ENCODE data around the gene GBX2.

GBX2 gene

DNA sequence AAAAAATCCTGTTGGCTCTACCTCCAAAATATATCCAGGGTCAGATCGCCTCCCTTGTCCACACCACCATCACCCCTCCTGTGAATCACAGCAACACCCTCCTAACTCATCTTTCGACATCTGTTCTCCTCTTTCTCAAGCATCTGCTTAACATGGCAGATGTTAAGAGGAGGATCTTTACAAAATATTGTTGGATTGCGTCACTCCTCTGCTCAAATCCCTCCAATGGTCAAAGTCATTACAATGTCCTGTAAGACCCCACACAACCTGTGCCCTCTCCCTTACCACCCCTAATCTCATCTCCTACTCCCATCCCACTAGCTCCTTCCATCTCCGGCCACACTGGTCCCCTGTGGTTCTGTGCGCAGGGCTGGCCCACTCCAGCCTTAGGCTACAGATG, 36.8 kb upstream of the GBX2 start:
- TF ChIP-seq TOX (CRISPR knock-in tag; IDR thresholded peaks at IDR 0.05; ENCODE audit: borderline replicate concordance) (no peak), ZFP3 (CRISPR knock-in tag; IDR thresholded peaks at IDR 0.05) (no peak)
- TF ChIP-seq, protein P1, sequence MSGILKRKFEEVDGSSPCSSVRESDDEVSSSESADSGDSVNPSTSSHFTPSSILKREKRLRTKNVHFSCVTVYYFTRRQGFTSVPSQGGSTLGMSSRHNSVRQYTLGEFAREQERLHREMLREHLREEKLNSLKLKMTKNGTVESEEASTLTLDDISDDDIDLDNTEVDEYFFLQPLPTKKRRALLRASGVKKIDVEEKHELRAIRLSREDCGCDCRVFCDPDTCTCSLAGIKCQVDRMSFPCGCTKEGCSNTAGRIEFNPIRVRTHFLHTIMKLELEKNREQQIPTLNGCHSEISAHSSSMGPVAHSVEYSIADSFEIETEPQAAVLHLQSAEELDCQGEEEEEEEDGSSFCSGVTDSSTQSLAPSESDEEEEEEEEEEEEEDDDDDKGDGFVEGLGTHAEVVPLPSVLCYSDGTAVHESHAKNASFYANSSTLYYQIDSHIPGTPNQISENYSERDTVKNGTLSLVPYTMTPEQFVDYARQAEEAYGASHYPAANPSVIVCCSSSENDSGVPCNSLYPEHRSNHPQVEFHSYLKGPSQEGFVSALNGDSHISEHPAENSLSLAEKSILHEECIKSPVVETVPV (CRISPR knock-in tag; IDR thresholded peaks at IDR 0.05), result no peak
- TF ChIP-seq, protein P2, sequence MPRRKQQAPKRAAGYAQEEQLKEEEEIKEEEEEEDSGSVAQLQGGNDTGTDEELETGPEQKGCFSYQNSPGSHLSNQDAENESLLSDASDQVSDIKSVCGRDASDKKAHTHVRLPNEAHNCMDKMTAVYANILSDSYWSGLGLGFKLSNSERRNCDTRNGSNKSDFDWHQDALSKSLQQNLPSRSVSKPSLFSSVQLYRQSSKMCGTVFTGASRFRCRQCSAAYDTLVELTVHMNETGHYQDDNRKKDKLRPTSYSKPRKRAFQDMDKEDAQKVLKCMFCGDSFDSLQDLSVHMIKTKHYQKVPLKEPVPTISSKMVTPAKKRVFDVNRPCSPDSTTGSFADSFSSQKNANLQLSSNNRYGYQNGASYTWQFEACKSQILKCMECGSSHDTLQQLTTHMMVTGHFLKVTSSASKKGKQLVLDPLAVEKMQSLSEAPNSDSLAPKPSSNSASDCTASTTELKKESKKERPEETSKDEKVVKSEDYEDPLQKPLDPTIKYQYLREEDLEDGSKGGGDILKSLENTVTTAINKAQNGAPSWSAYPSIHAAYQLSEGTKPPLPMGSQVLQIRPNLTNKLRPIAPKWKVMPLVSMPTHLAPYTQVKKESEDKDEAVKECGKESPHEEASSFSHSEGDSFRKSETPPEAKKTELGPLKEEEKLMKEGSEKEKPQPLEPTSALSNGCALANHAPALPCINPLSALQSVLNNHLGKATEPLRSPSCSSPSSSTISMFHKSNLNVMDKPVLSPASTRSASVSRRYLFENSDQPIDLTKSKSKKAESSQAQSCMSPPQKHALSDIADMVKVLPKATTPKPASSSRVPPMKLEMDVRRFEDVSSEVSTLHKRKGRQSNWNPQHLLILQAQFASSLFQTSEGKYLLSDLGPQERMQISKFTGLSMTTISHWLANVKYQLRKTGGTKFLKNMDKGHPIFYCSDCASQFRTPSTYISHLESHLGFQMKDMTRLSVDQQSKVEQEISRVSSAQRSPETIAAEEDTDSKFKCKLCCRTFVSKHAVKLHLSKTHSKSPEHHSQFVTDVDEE (CRISPR knock-in tag; IDR thresholded peaks at IDR 0.05), result no peak
- TF ChIP-seq, protein P3, sequence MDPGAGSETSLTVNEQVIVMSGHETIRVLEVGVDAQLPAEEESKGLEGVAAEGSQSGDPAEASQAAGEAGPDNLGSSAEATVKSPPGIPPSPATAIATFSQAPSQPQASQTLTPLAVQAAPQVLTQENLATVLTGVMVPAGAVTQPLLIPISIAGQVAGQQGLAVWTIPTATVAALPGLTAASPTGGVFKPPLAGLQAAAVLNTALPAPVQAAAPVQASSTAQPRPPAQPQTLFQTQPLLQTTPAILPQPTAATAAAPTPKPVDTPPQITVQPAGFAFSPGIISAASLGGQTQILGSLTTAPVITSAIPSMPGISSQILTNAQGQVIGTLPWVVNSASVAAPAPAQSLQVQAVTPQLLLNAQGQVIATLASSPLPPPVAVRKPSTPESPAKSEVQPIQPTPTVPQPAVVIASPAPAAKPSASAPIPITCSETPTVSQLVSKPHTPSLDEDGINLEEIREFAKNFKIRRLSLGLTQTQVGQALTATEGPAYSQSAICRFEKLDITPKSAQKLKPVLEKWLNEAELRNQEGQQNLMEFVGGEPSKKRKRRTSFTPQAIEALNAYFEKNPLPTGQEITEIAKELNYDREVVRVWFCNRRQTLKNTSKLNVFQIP (CRISPR knock-in tag; IDR thresholded peaks at IDR 0.05; ENCODE audit: borderline replicate concordance, low read depth), result no peak
- ATAC-seq, result no peak

DNA sequence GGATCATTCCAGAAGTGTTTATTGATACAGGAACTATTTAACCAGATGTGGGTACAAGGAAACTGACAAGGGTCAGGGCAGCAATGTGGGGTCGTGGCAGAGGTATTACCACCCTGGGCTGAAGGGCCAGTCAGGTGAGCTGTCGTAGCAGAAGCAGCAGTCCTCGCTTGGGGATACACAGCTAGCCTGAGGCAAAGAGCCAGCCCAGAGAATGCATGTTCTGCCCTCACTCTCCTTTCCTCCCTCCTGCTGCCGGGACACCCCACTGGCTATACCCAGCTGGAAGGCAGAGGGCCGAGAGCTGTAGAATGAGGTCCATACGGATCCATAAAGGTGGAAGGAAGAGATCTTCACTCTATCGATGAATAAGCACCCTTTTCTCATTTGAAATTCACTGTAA, 32.2 kb upstream of the GBX2 start:
- ATAC-seq, result no peak
- TF ChIP-seq BACH2 (CRISPR knock-in tag; IDR thresholded peaks at IDR 0.05; ENCODE audit: borderline replicate concordance) (no peak), ESRRG (CRISPR knock-in tag; IDR thresholded peaks at IDR 0.05) (no peak), ZNF565 (CRISPR knock-in tag; conservative IDR thresholded peaks at IDR 0.05; ENCODE audit: low read depth) (no peak), ZNF8 (CRISPR knock-in tag; IDR thresholded peaks at IDR 0.05) (no peak), SNAI2 (CRISPR knock-in tag; IDR thresholded peaks at IDR 0.05) (no peak), CSDC2 (CRISPR knock-in tag; IDR thresholded peaks at IDR 0.05) (no peak), PPARA (CRISPR knock-in tag; IDR thresholded peaks at IDR 0.05; ENCODE audit: borderline replicate concordance) (no peak), ISL1 (CRISPR knock-in tag; IDR thresholded peaks at IDR 0.05) (no peak), GLIS3 (CRISPR knock-in tag; IDR thresholded peaks at IDR 0.05) (no peak), ZFP30 (CRISPR knock-in tag; IDR thresholded peaks at IDR 0.05) (no peak), ARNTL (CRISPR knock-in tag; IDR thresholded peaks at IDR 0.05; ENCODE audit: borderline replicate concordance, low read depth) (no peak), ZFP3 (CRISPR knock-in tag; IDR thresholded peaks at IDR 0.05) (no peak), ZC3H10 (CRISPR knock-in tag; IDR thresholded peaks at IDR 0.05) (no peak), ZNF70 (CRISPR knock-in tag; IDR thresholded peaks at IDR 0.05) (no peak), TCF4 (CRISPR knock-in tag; IDR thresholded peaks at IDR 0.05; ENCODE audit: borderline replicate concordance) (no peak), RARB (CRISPR knock-in tag; IDR thresholded peaks at IDR 0.05) (no peak)
- TF ChIP-seq, protein P2 (CRISPR knock-in tag; IDR thresholded peaks at IDR 0.05), result no peak
- TF ChIP-seq, protein P1 (CRISPR knock-in tag; IDR thresholded peaks at IDR 0.05), result no peak
- TF ChIP-seq, protein P4, sequence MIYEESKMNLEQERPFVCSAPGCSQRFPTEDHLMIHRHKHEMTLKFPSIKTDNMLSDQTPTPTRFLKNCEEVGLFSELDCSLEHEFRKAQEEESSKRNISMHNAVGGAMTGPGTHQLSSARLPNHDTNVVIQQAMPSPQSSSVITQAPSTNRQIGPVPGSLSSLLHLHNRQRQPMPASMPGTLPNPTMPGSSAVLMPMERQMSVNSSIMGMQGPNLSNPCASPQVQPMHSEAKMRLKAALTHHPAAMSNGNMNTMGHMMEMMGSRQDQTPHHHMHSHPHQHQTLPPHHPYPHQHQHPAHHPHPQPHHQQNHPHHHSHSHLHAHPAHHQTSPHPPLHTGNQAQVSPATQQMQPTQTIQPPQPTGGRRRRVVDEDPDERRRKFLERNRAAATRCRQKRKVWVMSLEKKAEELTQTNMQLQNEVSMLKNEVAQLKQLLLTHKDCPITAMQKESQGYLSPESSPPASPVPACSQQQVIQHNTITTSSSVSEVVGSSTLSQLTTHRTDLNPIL (CRISPR knock-in tag; IDR thresholded peaks at IDR 0.05; ENCODE audit: low read depth), result no peak
- TF ChIP-seq, protein P5, sequence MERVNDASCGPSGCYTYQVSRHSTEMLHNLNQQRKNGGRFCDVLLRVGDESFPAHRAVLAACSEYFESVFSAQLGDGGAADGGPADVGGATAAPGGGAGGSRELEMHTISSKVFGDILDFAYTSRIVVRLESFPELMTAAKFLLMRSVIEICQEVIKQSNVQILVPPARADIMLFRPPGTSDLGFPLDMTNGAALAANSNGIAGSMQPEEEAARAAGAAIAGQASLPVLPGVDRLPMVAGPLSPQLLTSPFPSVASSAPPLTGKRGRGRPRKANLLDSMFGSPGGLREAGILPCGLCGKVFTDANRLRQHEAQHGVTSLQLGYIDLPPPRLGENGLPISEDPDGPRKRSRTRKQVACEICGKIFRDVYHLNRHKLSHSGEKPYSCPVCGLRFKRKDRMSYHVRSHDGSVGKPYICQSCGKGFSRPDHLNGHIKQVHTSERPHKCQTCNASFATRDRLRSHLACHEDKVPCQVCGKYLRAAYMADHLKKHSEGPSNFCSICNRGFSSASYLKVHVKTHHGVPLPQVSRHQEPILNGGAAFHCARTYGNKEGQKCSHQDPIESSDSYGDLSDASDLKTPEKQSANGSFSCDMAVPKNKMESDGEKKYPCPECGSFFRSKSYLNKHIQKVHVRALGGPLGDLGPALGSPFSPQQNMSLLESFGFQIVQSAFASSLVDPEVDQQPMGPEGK (CRISPR knock-in tag; IDR thresholded peaks at IDR 0.05; ENCODE audit: borderline replicate concordance), result no peak
